Measurements from ENCODE around the gene DNAAF1. TPM values are rescaled to one million over a fixed set of nuclear protein-coding genes. Genes with fewer than 3 reads are reported as not detected.

Gene DNAAF1
- total RNA-seq, 1 experiment from 2014 or later, result not detected

DNA sequence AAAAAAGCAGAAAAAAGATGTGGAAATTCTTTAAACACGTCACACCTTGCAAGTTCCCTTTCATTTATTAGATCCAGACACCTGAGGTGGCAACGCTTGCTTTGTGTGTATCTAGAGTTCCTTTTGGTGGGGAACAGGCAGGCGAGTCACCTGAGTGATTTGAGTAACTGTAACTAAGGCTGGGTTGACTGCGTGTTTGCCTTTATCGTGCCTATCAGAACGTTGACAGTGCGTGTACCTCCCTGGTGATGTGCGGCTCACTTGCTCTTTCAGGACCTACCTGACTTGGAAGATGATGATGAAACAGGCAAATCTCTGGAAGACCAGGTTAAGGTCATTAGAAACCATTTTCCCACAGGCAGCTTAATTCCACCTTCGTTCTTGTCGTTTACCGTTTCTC is 29.3 kb downstream of the DNAAF1 start:
- Histone ChIP-seq H3K9ac (ENCODE audit: low read length) (no peak overlapping the region), H3K27ac (ENCODE audit: low read length) (no peak overlapping the region), H3K9me3 (ENCODE audit: low read length) (no peaks in the 10 kb centered on the region), H3K79me2 (ENCODE audit: low read length) (no peaks in the 10 kb centered on the region), H3K36me3 (ENCODE audit: insufficient read depth, low read length) (no peaks in the 10 kb centered on the region), H4K20me1 (ENCODE audit: insufficient read depth, low read depth, low read length) (no peaks in the 10 kb centered on the region), H2AFZ (ENCODE audit: low read length) (no peak overlapping the region), H3K4me2 (ENCODE audit: low read depth, low read length, poor library complexity, severe bottlenecking) (no peak overlapping the region), H3K27me3 (ENCODE audit: low read length) (no peaks in the 10 kb centered on the region), H3K4me1 (ENCODE audit: low read length) (no peaks in the 10 kb centered on the region), H3K4me3 (ENCODE audit: low read length) (no peak overlapping the region), H3K9me2 (replicated peaks; ENCODE audit: insufficient read depth, low read length) (no peaks in the 10 kb centered on the region)
- no peak for DNase-seq

DNA sequence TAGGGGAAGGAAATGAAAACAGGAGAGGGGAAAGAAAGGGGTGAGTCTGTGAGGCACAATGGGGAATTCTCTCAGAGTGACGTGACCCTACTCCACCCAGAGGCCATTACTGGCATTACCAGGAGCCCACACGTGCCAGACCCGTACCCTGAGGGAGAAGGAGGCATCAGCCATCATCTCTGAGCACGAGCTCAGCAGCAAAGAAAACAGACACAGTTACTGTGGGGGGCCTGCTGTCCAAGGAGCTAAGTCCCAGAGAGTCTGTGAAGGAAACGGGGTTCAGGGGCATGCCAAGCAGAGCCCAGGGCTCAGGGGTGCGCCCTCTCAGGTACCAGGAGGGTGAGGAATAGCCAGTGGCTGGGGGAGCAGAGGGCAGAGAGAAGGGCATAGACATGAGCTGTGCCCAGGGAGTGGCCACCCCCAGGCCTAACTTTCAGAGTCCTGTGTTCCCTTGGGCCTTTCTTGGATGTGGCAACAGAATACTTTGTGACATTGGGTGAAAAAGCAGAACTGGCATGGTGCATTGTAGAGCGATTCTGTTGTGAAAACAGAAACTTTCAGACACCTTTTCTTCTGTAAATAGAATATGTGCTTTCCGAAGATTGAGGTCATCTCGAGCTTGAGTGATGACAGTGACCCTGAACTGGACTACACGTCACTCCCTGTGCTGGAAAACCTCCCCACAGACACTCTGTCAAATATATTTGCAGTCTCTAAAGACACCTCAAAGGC is 30.4 kb downstream of the DNAAF1 start:
- Histone ChIP-seq H4K20me1 (ENCODE audit: insufficient read depth, low read depth, low read length) (no peaks in the 10 kb centered on the region), H3K4me3 (ENCODE audit: low read length) (no peak overlapping the region), H3K4me2 (ENCODE audit: low read depth, low read length, poor library complexity, severe bottlenecking) (no peak overlapping the region), H3K36me3 (ENCODE audit: insufficient read depth, low read length) (no peaks in the 10 kb centered on the region), H3K4me1 (ENCODE audit: low read length) (no peaks in the 10 kb centered on the region), H3K79me2 (ENCODE audit: low read length) (no peaks in the 10 kb centered on the region), H3K9me2 (replicated peaks; ENCODE audit: insufficient read depth, low read length) (no peaks in the 10 kb centered on the region), H2AFZ (ENCODE audit: low read length) (no peak overlapping the region), H3K27me3 (ENCODE audit: low read length) (no peaks in the 10 kb centered on the region), H3K27ac (ENCODE audit: low read length) (no peak overlapping the region), H3K9ac (ENCODE audit: low read length) (no peak overlapping the region), H3K9me3 (ENCODE audit: low read length) (no peaks in the 10 kb centered on the region)
- DNase-seq, result no peak

DNA sequence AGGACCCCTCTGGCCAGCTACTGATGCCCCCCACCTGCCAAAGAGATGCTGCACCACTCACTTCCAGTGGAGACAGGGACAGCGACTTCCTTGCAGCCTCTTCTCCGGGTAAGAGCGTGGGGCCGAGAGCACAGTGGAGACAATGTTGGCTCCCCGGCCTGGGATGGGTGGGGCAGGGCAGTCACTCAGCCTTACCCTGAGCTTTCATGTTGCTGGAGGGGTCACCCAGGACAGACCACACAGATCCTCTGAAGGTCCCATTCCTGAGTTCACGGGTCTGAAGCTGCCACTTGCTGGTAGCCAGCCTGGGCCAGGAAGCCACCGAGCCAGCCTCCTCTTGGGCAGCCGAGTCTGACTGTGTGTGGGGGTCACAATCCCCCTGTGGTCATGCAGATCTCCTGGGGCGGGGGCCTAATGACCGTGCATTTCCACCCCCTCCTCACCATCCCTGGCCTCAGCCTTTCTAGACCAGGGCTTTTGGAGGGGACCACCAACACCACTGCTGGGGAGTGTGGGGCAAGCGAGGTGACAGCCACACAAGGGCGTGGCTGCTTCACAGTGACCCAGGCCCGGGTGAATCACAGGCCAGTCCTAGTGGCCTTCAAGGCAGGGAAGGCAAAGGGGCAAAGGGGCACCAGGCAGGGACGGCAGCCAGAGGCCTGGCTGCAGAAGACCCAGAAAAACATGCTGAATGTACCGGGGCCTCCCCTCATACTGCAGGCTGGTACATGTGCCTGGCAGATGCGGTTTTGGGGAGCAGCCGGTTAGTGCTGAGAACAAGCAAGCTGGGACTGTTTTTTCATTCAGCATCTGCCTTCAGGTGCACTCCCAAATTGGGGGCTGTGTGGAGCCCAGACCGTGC is 31.3 kb downstream of the DNAAF1 start:
- H4K20me1 ChIP-seq (ENCODE audit: insufficient read depth, low read depth, low read length), result no peaks in the 10 kb centered on the region
- no peak for DNase-seq
- no peaks in the 10 kb centered on the region for H3K9me3 ChIP-seq (ENCODE audit: low read length)
- no peaks in the 10 kb centered on the region for H3K9me2 ChIP-seq (replicated peaks; ENCODE audit: insufficient read depth, low read length)
- no peak overlapping the region for H3K4me3 ChIP-seq (ENCODE audit: low read length)
- H3K79me2 ChIP-seq (ENCODE audit: low read length), result no peaks in the 10 kb centered on the region
- no peak overlapping the region for H3K27ac ChIP-seq (ENCODE audit: low read length)
- no peaks in the 10 kb centered on the region for H3K36me3 ChIP-seq (ENCODE audit: insufficient read depth, low read length)
- no peaks in the 10 kb centered on the region for H3K4me1 ChIP-seq (ENCODE audit: low read length)
- H3K9ac ChIP-seq (ENCODE audit: low read length), result no peak overlapping the region
- H3K4me2 ChIP-seq (ENCODE audit: low read depth, low read length, poor library complexity, severe bottlenecking), result no peak overlapping the region
- no peaks in the 10 kb centered on the region for H3K27me3 ChIP-seq (ENCODE audit: low read length)
- H2AFZ ChIP-seq (ENCODE audit: low read length), result no peak overlapping the region

DNA sequence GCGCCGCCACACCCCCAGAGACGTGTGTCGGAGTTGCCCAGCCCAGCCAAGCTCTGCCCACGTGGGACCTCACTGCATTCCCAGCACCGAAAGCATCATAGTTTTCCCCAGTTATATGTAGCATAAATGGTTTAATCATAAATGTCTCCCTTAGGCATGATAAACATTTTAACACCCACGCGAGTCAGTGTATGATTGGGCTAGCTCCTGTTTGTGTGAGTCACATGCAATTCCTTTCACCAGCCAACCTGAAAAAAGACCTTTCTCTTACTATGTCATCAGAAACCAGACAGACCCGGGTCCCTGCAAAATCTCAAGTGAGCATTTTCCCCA is 32.6 kb downstream of the DNAAF1 start:
- no peak overlapping the region for H3K4me3 ChIP-seq (ENCODE audit: low read length)
- DNase-seq, result no peak
- H3K4me1 ChIP-seq (ENCODE audit: low read length), result no peaks in the 10 kb centered on the region
- no peak overlapping the region for H3K4me2 ChIP-seq (ENCODE audit: low read depth, low read length, poor library complexity, severe bottlenecking)
- H3K27ac ChIP-seq (ENCODE audit: low read length), result no peak overlapping the region
- no peaks in the 10 kb centered on the region; the same call in 1 of the 2 replicates for H3K79me2 ChIP-seq (ENCODE audit: low read length)
- H3K9me2 ChIP-seq (replicated peaks; ENCODE audit: insufficient read depth, low read length), result no peaks in the 10 kb centered on the region
- H3K9ac ChIP-seq (ENCODE audit: low read length), result no peak overlapping the region
- no peaks in the 10 kb centered on the region for H3K9me3 ChIP-seq (ENCODE audit: low read length)
- H3K36me3 ChIP-seq (ENCODE audit: insufficient read depth, low read length), result no peaks in the 10 kb centered on the region
- H4K20me1 ChIP-seq (ENCODE audit: insufficient read depth, low read depth, low read length), result 0 out of 2 replicates have a peak, but pooled peaks cover 6% of the 10 kb centered on the region
- H2AFZ ChIP-seq (ENCODE audit: low read length), result no peak overlapping the region
- H3K27me3 ChIP-seq (ENCODE audit: low read length), result no peaks in the 10 kb centered on the region

DNA sequence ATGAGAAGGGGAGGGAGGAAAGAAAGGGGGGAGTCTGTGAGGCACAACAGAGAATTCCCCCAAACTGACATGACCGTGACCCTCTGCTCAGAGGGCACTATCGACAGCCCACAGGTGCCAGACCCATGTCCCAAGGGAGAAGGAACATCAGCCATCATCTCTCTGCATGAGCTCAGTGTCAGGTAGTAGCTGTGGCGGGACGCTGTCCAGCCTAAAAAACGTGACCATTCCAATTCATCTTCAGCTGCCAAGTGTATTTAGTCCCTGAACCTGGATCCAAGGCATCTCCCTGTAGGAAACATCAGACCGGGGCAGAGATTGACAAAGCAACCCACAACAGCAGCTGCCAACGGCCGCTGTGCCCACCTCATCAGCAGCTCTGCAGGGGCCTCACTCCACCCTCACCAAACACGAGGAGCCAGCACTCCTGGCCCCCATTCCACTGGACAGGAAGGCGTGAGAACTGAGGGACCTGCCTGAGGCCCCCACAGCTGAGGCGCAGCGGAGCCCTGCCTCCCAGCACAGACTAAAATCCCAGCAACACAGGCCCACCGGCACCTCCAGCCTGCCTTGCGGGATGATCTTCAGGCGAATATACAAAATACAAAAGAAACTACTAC is 33.1 kb downstream of the DNAAF1 start:
- no peaks in the 10 kb centered on the region for H3K36me3 ChIP-seq (ENCODE audit: insufficient read depth, low read length)

DNA sequence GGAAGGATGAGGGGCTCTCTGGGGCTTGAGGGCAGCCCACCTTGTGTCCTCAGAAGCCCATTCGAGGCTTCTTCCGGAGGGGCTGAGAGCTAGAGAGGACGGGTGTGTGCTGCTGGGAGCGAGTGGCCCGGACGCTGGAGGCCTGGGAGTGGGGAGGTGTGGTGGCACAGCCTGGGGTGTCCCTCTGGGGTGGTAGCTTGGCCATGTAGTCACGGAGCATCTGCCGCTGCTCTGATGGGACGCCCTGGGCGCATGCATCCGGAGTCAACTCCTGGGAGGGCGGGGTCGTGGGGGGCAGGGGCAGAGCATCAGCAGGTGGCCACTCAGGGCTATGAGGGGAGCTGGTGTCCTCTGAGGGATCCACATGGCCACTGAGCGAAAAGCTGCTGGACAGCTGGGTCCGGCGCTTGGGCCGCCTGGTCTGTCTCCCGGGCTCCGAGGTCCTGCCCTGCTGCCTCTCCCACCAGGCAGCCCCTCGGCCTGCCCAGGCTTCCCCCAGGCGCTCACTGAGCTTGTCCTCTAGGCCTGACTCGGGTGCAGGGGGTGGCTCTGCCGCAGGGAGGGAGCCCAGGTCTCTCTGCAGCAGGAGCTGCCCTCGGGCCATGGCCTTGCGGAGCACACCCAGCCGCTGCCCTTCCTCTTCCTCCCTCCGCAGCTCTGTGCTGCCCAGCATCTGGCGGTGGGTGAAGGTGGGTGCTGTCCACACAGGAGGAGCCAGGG is 33.9 kb downstream of the DNAAF1 start:
- H3K4me1 ChIP-seq (ENCODE audit: low read length), result no peaks in the 10 kb centered on the region
- H3K36me3 ChIP-seq (ENCODE audit: insufficient read depth, low read length), result no peaks in the 10 kb centered on the region
- no peaks in the 10 kb centered on the region for H3K27me3 ChIP-seq (ENCODE audit: low read length)
- H3K79me2 ChIP-seq (ENCODE audit: low read length), result peaks cover 4% of the 10 kb centered on the region; the same call in 1 of the 2 replicates
- no peak overlapping the region for H3K9ac ChIP-seq (ENCODE audit: low read length)
- 0 out of 2 replicates have a peak, but pooled peaks cover 6% of the 10 kb centered on the region for H4K20me1 ChIP-seq (ENCODE audit: insufficient read depth, low read depth, low read length)
- H3K9me3 ChIP-seq (ENCODE audit: low read length), result no peaks in the 10 kb centered on the region
- no peak overlapping the region for H3K4me3 ChIP-seq (ENCODE audit: low read length)
- H3K9me2 ChIP-seq (replicated peaks; ENCODE audit: insufficient read depth, low read length), result no peaks in the 10 kb centered on the region
- H2AFZ ChIP-seq (ENCODE audit: low read length), result no peak overlapping the region
- H3K4me2 ChIP-seq (ENCODE audit: low read depth, low read length, poor library complexity, severe bottlenecking), result no peak overlapping the region
- H3K27ac ChIP-seq (ENCODE audit: low read length), result no peak overlapping the region
- no peak for DNase-seq

More for the DNA sequence above, 33.1 kb downstream of the DNAAF1 start:
- H3K79me2 ChIP-seq (ENCODE audit: low read length), result no peaks in the 10 kb centered on the region; the same call in 1 of the 2 replicates
- no peak overlapping the region for H2AFZ ChIP-seq (ENCODE audit: low read length)
- H3K9me3 ChIP-seq (ENCODE audit: low read length), result no peaks in the 10 kb centered on the region
- no peak overlapping the region for H3K4me2 ChIP-seq (ENCODE audit: low read depth, low read length, poor library complexity, severe bottlenecking)
- H4K20me1 ChIP-seq (ENCODE audit: insufficient read depth, low read depth, low read length), result 0 out of 2 replicates have a peak, but pooled peaks cover 6% of the 10 kb centered on the region
- no peak for DNase-seq
- no peak overlapping the region for H3K4me3 ChIP-seq (ENCODE audit: low read length)
- no peaks in the 10 kb centered on the region for H3K4me1 ChIP-seq (ENCODE audit: low read length)
- H3K27ac ChIP-seq (ENCODE audit: low read length), result no peak overlapping the region
- no peaks in the 10 kb centered on the region for H3K27me3 ChIP-seq (ENCODE audit: low read length)
- H3K9ac ChIP-seq (ENCODE audit: low read length), result no peak overlapping the region
- H3K9me2 ChIP-seq (replicated peaks; ENCODE audit: insufficient read depth, low read length), result no peaks in the 10 kb centered on the region

DNA sequence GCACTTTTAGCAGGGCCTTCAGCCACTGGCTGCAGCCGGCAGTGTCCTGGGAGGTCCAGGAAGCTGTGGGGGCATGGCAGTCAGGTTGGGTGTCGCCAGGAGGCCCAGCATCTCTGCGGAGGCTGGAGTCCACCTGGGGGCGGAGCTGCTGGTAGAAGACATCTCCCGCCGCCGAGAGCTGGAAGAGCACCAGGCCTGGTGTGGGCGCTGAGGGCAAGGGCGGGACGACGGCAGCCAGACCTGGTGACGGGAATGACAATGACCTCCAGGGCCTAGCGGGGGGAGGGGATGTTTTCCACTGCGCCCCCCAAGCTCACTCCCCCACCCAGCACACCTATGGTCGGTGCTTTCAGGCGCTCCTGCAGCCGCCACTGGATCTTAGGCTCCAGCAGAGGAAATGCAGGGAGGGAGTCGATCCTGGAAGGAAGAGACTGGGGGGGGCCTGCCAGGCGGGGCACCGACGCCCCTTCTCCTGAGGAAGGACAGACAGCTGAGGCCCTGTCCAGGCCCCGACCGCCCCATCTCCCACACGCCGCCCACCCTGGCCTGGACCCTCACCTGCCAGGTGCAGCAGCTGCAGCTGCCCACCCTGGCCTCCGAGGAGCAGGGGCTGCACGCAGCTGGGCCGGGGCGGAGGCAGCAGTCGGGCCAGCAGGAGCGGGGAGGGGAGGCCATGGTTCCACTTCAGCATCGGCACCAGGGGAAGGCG is 34.7 kb downstream of the DNAAF1 start:
- DNase-seq, result no peak
- Histone ChIP-seq H2AFZ (ENCODE audit: low read length) (no peak overlapping the region), H3K27me3 (ENCODE audit: low read length) (no peaks in the 10 kb centered on the region), H3K79me2 (ENCODE audit: low read length) (peaks cover 11% of the 10 kb centered on the region), H3K4me3 (ENCODE audit: low read length) (no peak overlapping the region), H3K27ac (ENCODE audit: low read length) (no peak overlapping the region), H3K36me3 (ENCODE audit: insufficient read depth, low read length) (no peaks in the 10 kb centered on the region), H3K9me3 (ENCODE audit: low read length) (no peaks in the 10 kb centered on the region), H3K4me2 (ENCODE audit: low read depth, low read length, poor library complexity, severe bottlenecking) (no peak overlapping the region), H4K20me1 (ENCODE audit: insufficient read depth, low read depth, low read length) (0 out of 2 replicates have a peak, but pooled peaks cover 6% of the 10 kb centered on the region), H3K9me2 (replicated peaks; ENCODE audit: insufficient read depth, low read length) (no peaks in the 10 kb centered on the region), H3K4me1 (ENCODE audit: low read length) (no peaks in the 10 kb centered on the region), H3K9ac (ENCODE audit: low read length) (no peak overlapping the region)
